ENCODE results near the gene HES4.
A peak's percentile ranks its signal among the peaks of the same experiment; 100 is the strongest.

HES4 gene, protein sequence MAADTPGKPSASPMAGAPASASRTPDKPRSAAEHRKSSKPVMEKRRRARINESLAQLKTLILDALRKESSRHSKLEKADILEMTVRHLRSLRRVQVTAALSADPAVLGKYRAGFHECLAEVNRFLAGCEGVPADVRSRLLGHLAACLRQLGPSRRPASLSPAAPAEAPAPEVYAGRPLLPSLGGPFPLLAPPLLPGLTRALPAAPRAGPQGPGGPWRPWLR

DNA sequence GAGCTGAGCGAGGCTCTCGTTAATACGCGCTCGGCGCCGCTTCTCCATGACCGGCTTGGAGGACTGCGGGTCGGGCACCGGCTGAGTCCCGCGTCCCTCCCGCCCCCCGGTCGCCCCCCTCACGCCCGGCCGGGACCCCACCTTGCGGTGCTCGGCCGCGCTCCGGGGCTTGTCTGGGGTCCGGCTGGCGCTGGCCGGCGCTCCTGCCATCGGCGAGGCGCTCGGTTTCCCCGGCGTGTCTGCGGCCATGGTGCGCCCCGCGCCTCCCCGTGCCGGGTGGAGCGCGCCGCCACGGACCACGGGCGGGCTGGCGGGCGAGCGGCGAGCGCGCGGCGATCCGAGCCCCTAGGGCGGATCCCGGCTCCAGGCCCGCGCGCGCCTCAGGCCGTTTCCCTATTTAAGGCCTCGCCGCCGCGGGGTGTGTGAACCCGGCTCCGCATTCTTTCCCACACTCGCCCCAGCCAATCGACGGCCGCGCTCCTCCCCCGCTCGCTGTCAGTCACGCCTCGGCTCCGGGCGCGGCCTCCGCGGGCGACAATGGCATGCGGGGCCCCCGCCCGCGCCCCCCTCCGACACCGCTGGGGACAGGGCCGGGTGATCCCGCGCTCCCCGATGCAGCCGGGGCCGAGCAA, at the start of gene HES4:
HES4 (minus strand) TSS at position 373 of the 632 bp plus-strand sequence; CDS start at position 249, 124 bp downstream.
- peak in 7 of 14 donors; percentile 27 to 75 (median 38) for DNase-seq

DNA sequence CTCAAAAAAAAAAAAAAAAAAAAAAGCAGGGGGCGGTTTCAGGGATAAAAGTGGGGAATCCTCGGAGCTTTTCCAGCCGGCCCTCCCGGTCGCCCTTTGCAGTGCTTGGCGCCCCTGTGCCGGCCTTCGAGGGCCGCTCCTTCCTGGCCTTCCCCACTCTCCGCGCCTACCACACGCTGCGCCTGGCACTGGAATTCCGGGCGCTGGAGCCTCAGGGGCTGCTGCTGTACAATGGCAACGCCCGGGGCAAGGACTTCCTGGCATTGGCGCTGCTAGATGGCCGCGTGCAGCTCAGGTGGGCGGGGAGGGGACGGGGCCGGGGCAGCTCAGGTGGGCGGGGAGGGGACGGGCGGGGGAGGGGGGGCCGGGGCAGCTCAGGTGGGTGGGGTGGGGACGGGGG, 48.9 kb upstream of the HES4 start:
- no peak for DNase-seq

DNA sequence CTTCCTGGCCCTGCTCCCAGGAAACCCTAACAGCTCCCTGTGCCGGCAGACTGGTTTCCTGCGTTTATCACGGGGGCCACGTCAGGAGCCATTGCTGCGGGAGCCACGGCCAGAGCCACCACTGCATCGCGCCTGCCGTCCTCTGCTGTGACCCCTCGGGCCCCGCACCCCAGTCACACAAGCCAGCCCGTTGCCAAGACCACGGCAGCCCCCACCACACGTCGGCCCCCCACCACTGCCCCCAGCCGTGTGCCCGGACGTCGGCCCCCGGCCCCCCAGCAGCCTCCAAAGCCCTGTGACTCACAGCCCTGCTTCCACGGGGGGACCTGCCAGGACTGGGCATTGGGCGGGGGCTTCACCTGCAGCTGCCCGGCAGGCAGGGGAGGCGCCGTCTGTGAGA, 48.1 kb upstream of the HES4 start:
- DNase-seq: no peak

DNA sequence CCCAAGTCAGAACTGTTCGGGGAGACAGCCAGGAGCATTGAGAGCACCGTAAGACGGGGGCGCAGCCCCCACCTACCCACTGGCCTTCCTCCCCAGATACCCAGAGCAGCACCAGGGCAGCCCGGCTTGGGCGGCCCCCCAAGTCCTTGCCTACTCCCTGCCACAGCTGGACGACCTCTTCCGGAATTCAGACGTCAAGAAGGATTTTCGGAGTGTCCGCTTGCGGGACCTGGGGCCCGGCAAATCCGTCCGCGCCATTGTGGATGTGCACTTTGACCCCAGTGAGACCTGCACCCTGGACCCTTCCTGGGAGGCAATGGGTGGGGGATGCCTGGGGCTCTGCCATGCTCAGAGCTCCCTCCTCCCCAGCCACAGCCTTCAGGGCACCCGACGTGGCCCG, 47.5 kb upstream of the HES4 start:
- DNase-seq: no peak

DNA sequence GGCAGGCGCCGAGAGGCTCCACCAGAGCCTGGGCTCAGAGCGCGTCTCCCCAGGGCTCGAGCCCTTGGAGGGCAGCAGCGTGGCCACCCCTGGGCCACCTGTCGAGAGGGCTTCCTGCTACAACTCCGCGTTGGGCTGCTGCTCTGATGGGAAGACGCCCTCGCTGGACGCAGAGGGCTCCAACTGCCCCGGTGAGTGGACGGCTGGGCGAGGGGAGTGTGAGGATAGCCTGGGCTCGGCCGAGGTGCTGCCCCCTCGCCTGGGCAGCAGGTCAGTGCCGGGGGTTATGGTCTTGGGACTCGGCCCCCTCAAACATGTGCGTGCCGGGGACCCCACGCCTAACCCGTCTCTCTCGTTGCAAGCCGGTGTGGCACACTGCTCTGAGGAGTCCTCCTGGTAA, 46.9 kb upstream of the HES4 start:
- DNase-seq: no peak

DNA sequence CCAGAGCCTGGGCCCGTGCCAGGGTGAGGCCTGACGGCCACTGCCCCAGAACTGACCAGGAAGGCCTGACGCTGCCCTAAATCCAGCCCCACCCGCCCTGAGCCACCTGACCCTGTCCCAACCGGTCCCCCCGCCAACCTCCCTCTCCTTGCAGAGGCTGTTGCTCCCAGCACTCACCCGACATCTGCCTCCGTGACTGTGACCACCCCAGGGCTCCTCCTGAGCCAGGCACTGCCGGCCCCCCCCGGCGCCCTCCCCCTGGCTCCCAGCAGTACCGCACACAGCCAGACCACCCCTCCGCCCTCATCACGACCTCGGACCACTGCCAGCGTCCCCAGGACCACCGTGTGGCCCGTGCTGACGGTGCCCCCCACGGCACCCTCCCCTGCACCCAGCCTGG, 46.3 kb upstream of the HES4 start:
- no peak for DNase-seq

DNA sequence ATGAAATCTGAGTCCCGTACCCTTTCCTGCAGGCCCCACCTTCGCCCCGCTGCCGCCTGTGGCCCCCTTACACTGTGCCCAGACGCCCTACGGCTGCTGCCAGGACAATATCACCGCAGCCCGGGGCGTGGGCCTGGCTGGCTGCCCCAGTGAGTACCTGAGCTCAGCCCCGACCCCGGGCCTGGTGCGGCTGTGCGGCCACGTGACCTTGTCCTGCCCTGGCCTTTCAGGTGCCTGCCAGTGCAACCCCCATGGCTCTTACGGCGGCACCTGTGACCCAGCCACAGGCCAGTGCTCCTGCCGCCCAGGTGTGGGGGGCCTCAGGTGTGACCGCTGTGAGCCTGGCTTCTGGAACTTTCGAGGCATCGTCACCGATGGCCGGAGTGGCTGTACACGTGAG, 45.2 kb upstream of the HES4 start:
- DNase-seq: no peak

DNA sequence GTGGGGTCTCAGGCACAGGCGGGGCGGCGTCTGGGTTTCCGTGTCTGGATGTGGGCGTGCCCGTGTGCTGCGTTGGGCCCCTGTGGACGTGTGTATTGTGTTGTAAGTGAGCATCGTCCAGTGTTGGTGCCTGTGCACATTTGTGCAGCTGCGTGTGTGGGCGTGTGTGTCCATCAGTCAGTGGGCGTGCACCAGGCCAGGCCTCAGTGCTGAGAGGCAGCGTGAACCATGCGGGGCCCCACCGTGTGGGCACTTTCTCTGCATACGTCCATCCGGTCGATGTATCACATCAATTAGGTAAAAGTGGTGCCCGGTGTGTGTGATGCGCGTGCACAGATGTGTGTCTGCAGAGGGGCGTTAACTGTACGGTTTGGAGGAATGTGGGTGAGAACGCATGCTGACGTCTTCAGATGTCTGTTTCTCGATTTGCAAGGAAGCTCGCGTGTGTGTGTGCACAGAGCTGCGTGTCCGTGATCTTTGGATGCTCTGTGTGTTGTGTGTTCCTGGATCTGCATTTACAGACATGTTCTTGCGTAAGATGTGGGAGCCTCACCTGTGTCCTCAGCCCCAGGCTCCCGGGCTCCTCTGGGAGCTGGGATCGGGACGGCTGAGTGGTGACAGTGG, 44.7 kb upstream of the HES4 start:
- no peak for DNase-seq

DNA sequence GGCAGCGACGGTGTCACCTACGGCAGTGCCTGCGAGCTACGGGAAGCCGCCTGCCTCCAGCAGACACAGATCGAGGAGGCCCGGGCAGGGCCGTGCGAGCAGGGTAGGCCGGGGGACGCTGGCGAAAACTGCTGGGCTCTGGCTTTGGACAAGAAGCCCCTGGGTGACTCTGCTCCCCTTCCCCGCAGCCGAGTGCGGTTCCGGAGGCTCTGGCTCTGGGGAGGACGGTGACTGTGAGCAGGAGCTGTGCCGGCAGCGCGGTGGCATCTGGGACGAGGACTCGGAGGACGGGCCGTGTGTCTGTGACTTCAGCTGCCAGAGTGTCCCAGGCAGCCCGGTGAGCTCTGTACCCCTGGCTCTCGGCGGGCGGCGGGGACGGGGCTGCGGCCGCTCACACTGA, 44.0 kb upstream of the HES4 start:
- DNase-seq: no peak

DNA sequence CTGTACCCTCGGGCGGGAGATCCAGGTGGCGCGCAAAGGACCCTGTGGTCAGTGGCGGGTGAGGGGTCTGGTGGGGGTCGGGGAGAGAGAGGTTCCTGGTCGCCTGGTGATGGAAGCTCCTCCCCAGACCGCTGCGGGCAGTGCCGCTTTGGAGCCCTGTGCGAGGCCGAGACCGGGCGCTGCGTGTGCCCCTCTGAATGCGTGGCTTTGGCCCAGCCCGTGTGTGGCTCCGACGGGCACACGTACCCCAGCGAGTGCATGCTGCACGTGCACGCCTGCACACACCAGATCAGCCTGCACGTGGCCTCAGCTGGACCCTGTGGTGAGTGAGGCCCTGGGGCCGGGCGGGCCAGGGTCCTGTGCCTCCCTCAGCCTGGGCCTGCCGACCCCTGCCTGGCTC, 43.5 kb upstream of the HES4 start:
- DNase-seq: no peak

DNA sequence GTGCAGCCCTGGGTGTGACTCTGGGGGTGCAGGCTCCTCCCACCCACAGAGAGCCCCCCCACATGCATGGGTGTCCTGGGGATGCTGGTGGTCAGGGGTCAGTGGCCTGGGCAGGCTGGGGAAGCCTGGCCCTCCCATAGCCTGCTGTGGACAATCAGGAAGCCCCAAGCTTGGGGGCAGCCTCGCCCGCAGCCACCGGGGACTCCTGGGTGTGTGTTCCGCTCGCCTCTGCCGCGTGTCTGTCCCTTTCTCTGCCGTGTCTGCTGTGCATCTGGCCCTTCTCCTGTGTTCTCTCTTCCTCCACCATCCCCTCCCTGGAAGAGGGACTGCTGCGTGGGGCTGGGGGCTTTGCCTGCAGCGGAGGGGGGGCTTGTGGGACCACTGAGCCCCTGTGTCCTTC, 42.9 kb upstream of the HES4 start:
- no peak for DNase-seq

DNA sequence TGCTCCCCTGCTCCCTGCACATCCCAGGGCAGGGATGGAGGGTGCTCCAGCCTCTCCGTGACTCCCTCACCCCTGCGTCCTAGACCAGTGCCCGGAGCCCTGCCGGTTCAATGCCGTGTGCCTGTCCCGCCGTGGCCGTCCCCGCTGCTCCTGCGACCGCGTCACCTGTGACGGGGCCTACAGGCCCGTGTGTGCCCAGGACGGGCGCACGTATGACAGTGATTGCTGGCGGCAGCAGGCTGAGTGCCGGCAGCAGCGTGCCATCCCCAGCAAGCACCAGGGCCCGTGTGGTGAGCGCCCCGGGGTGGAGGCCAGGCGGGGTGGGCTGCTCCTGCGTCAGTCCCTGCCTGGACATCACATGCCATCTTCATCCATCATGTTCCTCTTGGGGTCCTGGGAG, 42.0 kb upstream of the HES4 start:
- DNase-seq: no peak

DNA sequence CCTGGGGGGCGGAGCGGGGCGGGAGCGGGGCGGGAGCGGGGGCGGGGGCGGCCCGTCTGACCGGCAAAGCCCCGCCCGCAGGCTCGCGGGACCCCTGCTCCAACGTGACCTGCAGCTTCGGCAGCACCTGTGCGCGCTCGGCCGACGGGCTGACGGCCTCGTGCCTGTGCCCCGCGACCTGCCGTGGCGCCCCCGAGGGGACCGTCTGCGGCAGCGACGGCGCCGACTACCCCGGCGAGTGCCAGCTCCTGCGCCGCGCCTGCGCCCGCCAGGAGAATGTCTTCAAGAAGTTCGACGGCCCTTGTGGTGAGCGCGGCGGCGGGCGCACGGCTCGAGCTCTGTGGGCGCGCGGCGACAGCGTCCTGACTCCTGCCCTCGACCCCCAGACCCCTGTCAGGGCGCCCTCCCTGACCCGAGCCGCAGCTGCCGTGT, 41.2 kb upstream of the HES4 start:
- no peak for DNase-seq

DNA sequence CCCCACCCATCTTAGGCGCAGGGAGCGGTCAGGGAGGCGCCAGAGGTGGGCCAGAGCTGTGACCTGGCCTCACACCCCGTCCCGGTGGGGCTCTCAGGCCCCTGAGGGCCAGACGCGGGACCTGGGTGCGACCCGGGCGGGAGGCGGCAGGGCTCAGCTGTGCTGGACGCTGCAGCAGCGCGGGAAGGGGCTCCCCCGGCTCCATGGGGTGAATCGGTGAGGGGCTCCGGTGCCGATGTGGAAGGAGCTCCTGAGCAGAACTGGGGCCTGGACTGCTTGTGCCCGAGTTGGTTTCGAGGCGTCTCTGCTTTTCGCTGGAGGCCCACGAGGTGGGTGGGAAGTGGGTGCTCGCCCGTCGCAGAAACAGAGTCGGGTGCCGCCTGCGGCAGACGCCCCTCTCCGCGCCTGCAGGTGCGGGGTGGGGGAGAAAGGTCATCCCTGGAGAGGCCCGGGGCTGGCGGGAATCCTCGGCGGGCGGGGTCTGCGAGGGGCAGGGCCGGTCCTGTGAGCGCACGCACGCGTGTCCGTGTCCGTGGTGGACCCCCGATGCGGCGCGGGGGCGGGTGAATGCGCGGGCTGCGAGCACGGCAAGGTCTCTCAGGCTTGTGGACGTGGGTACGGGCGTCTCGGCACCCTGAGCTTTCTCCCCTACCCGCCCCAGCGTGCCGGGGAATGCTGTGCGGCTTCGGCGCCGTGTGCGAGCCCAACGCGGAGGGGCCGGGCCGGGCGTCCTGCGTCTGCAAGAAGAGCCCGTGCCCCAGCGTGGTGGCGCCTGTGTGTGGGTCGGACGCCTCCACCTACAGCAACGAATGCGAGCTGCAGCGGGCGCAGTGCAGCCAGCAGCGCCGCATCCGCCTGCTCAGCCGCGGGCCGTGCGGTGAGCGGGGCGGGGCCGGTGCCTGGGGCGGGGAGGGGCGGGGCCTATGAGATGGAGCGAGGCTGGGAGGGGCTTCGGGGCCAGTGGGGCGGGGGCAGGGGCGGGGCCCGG, 40.4 kb upstream of the HES4 start:
- peak in 8 of 14 donors; percentile 13 to 64 (median 28) for DNase-seq

DNA sequence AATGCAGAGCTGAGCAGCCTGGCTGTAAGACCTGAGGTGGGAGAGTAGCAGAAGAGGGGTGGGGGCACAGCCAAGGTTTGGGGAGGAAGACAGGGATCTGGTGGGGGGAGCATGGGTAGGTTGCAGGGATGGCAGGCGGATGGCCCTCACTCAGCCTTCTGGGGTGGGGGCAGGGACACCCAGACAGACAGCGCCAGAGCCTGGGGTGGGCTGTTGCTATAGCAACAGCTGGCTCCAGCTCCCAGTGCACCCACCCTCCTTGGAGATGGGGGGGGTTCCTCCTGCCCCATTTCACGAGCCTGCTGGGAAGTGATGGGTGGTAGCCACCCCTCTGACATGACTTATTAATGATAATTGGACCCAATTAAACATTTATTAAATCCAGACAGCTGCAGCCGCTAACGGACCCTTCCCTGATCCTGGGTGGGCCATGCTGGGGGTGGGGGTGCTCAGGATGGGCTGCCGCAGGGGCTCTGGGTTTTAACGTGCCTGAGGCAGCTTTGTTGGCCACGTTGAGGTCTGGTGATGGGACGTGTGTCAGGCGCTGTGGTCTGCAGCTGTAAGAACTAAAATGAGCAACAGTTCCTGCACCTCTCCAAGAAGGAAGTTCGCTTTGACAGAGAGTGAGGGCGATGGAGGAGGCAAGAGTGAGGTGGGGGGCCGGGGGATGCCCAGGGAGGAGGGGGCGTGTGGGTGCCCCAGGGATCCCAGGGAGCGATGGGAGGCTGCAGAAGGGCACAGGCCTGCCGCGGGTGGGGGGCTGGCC, 39.4 kb upstream of the HES4 start:
- DNase-seq: no peak

DNA sequence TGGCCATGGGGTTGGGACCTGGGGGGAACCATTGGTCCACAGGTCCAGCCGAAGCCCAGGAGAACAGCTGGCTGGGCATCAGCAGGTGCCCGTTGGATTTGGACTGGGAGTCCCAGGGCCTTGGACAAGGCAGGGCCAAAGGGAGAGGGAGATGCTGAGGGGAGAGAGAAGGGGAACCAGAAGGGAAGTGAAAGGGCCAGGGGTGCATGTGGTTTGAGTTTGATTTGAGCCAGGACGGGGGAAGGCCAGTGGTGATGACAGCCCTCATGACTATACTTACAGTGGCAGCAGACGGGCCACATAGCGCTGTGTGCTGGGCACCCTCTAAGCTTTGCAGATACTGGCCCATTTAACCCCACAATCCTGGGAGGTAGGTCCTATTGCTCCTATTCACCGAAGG, 38.8 kb upstream of the HES4 start:
- DNase-seq: no peak

DNA sequence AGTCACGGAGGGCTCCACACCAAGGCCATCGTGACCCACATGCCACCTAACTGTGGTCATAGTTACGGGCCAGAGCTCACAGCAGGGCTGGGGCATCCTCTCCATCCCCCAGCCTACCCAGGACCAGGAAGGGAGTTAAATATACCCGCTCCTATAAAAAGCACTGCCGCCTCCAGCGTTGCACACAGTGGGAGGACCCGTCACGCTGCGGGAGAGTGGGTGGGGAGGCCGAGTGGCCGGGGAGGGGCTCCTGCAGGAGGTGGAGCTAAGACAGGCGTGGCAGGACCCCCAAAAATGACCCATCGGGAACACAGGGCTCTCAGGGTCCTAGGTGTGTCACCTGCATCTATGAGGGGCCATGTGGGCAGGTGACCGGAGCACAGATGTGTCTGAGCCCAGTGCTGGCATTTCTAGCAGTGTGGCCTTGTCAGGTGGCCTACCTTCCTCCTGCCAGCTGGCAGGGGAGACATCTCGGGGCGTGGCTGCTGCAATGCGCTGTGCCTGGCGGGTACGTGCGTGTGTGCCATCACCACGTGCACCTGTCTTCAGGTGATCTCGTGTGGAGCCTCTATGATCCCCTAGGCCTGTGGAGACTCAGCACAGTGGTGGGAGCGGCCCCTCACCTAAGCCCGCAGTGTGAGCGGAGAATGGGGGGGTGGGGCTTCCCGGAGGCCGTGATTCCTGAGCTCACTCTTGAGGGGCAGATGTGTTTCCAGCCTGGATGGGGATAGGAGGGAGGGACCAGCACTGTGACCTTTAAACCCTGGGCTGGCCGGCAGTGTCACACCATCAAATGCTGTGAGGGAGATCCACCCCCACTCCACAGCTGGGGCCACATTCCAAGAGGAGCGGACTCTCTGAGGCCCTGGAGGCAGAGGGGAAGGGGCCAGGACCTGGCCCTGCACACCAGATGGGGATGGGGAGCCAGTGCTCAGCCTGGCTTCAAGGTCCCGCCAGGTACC, 37.8 kb upstream of the HES4 start:
- DNase-seq: no peak

DNA sequence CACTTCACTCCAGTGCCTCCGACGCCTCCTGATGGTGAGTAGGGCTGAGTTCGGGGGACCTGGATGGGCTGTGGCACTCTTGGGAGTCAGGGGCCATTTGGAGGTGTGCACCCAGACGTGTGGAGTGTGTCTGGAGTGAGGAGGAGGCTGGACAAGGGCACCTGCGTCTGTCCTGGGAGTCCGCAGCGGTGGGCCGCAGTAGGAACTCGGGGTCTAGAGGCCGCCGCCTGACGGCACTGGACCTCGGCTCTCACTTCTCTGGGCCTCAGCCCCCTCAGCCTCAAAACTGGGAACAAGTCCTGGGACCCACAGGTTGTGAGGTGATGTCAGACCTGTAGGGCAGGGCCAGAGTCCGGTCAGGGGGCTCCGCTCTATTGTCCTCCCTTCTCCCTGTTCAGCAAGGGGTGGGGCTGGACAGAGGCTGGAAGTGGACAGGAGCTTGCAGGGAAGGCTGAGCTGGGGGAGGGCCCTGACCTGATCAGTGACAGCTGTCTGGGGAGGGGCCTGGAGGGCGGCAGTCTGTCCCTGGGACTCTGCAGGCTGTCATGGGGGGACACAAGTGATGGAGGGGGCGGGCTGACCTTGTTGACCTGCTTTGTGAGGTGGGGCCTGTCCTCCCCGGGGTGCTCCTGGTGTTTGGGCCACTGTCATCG, 35.5 kb upstream of the HES4 start:
- no peak for DNase-seq

DNA sequence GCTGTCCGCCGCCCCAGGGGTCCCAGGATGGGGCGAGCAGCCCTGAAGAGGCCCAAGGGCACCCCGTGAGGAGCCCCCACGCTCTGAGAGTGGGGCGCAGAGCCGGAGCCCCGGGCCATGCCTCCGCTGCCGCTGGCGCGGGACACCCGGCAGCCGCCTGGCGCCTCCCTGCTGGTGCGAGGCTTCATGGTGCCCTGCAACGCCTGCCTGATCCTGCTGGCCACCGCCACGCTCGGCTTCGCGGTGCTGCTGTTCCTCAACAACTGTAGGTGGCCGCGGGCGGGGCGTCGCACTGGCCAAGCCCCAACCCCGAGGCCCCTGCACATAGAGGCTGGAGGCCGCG, 34.5 kb upstream of the HES4 start:
- no peak for DNase-seq

DNA sequence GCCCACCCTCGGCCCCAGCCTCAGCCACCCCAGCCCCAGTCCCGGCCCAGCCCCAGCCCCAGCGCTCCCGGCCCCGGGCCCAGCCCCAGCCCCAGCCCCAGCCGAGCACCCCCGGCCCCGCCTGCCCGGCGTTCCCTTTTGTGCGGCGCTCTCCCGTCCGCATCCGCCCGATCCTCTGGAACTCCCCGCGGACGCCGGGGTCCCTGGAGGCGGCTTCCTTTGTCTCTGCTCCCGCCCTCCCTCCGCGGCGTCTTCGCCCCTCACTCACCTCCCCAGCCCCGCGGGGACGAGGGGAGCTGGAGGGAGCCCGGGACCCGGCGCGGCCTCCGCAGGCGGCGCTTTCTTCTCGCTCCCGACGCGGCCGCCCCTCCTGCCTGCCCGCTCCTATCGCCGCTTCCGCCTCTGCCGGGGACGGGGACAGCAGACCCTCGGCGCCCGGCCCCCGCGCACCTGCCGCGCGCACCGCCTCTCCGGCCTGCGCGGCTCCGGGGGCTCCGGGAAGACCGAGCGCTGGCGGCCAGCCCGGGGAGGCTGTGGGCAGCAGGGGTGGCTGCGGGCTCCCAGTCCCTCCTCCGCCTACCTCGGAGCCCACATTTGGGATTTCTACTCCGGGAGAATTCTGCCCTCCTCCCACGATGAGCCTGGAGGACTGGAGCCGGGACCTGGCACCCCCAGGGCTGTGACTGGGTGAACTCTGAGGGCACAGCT, 34.0 kb upstream of the HES4 start:
- DNase-seq: no peak

Measured in C1 segment of cervical spinal cord (tissue), 14 donors.